ENCODE measurements around the gene GLI1. TPM values are rescaled to one million over a fixed set of nuclear protein-coding genes. Genes with fewer than 3 reads are reported as not detected.
"Not testable (repeated sequence)": the region's sequence is repeated elsewhere in the genome, so short reads cannot be mapped to it uniquely, and the experiment has no call there.

The GLI1 gene
- total RNA-seq, 1 experiment from 2014 or later: 4.0 TPM

DNA sequence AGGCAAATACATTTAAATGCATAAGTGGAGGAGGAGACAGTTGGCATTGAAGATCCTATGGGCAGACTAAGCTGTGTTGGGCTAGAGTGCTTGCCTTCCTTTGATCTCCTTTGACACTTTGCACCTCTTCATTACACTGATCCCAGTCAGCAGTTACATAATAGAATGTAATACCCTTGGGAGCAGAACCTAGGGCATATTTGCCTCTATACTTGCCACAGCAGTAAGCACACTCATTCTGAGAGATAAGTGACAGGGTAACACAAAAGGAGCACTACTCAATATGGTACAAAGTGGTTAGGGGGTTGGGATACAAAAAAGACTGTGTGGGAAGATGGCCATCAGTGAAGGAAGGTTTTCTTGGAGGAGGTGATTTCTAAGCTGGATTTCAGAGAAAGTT is 37.2 kb downstream of the GLI1 start:
- no peak for DNase-seq (ENCODE audit: low read depth)

DNA sequence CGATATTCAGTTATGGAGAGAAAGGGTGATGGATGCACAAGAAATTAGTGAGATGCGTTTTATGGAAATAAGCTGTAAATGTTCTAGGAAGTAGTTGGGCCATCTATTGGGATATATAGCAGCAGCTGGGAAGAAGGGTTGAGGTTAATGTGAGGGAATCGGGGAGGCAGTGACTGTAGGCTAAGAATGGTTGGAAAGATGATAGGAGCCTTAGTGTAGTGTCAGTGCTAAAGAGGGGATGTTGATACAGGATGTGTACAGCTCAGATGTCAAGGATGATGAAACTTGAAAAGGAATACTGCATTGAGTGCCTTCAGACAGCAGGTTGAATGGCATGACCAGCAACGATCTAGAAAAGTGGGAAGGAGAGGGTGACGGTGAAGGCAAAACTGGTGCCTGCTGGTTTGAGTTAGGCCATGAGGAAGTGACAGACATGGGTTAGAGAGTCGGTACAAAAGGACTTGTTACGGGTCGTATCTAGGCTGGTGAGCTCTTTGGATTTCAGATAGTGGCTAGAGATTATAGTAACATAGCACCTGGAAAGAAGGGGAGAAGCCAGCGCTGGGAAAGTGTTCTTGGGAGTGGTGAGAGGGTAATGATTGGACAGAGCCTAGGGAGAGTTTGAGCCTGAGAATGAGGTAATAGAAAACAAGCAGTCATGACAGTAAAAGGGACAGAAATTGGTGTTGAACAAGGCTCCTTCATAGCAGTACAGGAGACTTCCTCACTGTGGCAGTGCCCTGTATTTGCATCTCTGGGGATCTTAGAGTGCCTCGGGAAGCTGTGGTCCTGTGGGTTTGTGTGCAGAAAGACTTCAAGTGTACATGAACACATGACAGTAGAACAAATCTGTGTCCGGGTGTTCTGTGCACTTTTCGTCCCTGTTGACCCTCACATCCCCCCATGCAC is 37.9 kb downstream of the GLI1 start:
- DNase-seq (ENCODE audit: low read depth): no peak

DNA sequence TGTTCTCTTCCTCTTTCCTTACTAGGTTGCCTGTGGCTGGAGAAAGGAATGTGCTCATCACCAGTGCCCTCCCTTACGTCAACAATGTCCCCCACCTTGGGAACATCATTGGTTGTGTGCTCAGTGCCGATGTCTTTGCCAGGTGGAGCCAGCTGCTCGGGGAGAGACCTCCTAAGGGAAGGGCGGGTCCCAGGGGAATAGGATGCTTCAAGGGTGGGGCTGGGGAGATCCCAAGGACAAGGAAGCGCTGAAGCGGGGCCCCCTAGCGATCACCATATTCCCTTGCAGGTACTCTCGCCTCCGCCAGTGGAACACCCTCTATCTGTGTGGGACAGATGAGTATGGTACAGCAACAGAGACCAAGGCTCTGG is 38.5 kb downstream of the GLI1 start:
- DNase-seq (ENCODE audit: low read depth): no peak

DNA sequence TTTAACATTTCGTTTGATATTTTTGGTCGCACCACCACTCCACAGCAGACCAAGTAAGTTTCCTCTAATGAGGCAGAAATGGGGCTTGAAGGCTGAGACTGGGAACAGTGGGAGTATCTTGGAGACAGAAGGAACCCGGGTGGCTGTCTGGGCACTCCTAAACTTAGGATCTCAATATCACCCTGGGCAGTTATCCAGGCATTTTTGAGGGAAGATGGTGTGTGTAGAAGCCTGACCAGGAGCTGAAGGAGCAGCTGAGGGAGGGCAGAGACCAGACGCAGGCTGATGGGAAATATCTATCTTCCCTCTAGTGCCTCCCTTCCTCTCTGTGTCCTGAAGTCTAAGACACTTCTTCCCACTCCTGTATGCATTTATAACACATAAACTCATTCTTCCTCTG is 39.0 kb downstream of the GLI1 start:
- no peak for DNase-seq (ENCODE audit: low read depth)

DNA sequence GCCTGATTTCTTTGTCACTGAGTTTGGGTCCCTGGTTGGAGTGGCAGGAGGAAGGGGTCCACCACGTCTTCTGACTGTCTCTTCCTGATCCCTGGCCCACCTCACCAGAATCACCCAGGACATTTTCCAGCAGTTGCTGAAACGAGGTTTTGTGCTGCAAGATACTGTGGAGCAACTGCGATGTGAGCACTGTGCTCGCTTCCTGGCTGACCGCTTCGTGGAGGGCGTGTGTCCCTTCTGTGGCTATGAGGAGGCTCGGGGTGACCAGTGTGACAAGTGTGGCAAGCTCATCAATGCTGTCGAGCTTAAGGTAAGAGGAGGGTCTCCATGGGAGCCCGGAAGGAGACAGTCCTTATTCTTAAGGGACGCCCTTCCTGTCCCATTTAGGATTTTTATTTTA is 40.6 kb downstream of the GLI1 start:
- no peak for DNase-seq (ENCODE audit: low read depth)

DNA sequence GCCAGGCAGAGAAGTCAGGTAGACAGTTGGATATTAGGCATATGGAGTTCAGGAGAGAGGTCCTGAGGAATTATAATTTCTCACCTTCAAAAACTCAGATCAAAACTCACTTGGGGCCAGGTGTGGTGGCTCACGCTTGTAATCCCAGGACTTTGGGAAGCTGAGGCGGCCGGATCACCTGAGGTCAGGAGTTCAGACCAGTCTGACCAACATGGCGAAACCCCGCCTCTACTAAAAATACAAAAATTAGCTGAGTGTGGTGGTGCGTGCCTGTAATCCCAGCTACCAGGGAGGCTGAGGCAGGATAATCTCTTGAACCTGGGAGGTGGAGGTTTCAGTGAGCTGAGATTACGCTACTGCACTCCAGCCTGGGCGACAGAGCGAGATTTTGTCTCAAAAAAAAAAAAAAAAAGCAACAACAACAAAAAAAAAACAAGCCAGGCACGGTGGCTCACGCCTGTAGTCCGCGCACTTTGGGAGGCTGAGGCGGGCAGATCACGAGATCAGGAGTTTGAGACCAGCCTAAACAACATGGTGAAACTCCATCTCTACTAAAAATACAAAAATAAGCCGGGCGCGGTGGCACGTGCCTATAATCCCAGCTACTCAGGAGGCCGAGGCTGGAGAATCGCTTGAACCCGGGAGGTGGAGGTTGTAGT is 42.9 kb downstream of the GLI1 start:
- DNase-seq (ENCODE audit: low read depth): not testable (repeated sequence)

DNA sequence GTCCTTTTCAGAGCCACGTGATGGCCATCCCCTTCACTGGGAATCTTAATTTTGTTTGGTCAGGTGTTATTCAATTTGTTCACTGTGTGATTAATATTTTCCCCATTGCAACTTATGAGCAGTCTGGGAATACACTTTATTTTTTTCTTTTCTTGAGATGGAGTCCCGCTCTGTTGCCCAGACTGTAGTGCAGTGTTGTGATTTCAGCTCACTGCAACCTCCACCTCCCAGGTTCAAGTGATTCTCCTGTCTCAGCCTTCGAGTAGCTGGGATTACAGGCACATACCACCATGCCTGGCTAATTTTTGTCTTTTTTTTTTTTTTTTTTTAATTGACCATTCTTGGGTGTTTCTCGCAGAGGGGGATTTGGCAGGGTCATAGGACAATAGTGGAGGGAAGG is 47.0 kb downstream of the GLI1 start:
- DNase-seq (ENCODE audit: low read depth): not testable (repeated sequence)

DNA sequence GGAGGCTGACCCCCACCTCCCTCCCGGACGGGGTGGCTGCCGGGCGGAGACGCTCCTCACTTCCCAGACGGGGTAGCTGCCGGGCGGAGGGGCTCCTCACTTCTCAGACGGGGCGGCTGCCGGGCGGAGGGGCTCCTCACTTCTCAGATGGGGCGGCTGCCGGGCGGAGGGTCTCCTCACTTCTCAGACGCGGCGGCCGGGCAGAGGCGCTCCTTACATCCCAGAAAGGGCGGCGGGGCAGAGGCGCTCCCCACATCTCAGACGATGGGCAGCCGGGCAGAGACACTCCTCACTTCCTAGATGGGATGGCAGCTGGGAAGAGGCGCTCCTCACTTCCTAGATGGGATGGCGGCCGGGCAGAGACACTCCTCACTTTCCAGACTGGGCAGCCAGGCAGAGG is 48.2 kb downstream of the GLI1 start:
- DNase-seq (ENCODE audit: low read depth): not testable (repeated sequence)

DNA sequence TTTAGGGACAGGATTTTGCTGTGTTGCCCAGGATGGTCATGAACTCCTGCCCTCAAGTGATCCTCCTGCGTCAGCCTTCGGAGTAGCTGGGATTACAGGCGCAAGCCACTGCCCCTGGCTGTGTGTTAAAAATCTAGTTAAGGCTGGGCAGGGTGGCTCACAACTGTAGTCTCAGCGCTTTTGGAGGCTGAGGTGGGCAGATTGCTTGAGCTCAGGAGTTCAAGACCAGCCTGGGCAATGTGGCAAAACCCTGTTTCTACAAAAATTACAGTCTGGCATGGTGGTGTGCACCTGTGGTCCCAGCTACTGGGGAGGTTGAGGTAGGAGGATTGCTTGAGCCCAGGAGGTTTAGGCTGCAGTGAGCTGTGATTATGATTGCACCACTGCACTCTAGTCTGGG is 51.6 kb downstream of the GLI1 start:
- DNase-seq (ENCODE audit: low read depth): no peak

DNA sequence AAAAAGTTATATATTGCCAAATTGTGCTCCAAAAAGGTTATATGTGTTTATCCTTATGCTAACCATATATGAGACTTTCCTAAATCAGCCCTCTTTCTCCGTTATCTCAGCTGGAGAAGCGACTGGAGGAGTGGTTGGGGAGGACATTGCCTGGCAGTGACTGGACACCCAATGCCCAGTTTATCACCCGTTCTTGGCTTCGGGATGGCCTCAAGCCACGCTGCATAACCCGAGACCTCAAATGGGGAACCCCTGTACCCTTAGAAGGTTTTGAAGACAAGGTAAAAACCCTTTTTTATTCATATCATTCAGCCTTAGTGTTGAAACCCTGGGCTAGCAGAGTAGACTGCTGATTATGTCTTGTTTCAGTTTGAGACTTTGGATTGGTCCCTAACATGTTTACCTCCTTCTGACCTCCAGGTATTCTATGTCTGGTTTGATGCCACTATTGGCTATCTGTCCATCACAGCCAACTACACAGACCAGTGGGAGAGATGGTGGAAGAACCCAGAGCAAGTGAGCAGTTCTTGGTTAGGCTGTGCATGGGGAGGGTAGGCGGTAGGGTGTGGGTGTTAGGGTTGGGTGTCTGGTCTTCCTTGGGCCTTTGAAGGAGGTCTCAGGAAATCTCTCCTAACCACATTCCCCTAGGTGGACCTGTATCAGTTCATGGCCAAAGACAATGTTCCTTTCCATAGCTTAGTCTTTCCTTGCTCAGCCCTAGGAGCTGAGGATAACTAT is 52.2 kb downstream of the GLI1 start:
- no peak for DNase-seq (ENCODE audit: low read depth)

DNA sequence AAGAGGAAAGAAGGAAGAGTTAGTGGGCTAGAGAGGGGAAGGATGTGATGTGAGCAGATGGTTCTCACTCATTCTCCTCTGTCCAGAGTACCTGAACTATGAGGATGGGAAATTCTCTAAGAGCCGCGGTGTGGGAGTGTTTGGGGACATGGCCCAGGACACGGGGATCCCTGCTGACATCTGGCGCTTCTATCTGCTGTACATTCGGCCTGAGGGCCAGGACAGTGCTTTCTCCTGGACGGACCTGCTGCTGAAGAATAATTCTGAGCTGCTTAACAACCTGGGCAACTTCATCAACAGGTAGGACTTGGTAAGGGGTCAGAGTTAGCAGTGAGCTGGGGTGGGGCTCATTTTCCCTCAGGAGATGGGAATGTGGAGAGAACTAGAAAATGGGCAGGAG is 53.1 kb downstream of the GLI1 start:
- DNase-seq (ENCODE audit: low read depth): no peak

DNA sequence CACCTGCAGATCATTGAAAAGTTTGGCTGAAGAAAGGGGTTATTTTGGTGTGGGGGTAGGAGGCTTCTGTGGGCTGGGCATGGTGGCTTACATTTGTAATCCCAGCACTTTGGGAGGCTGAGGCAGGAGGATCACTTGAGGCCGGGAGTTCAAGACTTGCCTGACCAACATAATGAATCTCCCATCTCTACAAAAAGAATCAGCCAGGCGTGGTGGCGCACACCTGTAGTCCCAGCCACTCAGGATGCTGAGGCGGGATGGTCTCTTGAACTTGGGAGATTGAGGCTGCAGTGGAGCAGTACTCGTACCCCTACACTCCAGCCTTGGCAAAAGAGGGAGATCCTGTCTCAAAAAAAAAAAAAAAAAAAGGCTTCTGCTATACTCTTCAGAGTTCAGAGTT is 53.7 kb downstream of the GLI1 start:
- no peak for DNase-seq (ENCODE audit: low read depth)

DNA sequence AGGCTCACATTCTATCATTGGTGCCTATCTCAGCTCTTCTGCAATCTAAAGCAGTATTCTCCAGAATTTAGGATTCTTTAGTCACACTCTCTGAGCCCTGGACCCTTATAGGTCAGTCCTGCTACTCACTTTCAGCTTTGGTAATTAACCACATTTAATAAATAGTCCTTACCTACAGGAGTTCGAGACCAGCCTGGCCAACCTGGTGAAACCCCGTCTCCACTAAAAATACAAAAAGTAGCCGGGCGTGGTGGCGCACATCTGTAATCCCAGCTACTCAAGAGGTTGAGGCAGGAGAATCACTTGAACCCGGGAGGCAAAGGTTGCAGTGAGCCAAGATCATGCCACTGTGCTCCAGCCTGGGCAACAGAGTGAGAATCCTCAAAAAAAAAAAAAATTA is 54.1 kb downstream of the GLI1 start:
- DNase-seq (ENCODE audit: low read depth): not testable (repeated sequence)

DNA sequence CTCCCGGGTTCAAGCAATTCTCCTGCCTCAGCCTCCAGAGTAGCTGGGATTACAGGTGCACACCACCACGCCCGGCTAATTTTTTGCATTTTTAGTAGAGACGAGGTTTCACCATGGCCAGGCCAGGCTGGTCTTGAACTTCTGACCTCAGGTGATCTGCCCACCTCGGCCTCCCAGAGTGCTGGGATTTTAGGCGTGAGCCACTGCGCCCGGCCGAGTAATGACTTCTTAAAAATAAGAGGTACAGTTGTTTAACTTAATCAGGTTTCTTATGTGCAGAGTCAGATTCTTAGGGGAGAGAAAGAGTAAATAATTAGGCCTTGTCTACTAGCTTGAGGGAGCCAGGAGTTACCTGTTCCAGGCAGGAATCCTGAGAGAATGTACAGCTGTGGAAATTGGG is 54.7 kb downstream of the GLI1 start:
- DNase-seq (ENCODE audit: low read depth): not testable (repeated sequence)

DNA sequence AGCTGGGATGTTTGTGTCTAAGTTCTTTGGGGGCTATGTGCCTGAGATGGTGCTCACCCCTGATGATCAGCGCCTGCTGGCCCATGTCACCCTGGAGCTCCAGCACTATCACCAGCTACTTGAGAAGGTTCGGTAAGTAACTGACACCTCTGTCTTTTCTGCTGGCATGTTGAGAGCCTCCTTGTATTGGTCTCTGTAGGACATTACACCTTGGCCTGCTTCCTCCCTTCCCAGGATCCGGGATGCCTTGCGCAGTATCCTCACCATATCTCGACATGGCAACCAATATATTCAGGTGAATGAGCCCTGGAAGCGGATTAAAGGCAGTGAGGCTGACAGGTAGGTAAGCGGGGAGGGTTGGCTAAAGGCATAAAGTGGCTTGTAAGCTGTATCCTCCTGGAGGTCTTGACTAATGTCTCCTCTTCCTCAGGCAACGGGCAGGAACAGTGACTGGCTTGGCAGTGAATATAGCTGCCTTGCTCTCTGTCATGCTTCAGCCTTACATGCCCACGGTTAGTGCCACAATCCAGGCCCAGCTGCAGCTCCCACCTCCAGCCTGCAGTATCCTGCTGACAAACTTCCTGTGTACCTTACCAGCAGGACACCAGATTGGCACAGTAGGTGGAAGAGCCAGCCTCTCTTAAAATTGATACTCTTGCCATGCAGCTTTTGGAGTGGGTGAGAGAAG is 55.3 kb downstream of the GLI1 start:
- DNase-seq (ENCODE audit: low read depth): no peak

DNA sequence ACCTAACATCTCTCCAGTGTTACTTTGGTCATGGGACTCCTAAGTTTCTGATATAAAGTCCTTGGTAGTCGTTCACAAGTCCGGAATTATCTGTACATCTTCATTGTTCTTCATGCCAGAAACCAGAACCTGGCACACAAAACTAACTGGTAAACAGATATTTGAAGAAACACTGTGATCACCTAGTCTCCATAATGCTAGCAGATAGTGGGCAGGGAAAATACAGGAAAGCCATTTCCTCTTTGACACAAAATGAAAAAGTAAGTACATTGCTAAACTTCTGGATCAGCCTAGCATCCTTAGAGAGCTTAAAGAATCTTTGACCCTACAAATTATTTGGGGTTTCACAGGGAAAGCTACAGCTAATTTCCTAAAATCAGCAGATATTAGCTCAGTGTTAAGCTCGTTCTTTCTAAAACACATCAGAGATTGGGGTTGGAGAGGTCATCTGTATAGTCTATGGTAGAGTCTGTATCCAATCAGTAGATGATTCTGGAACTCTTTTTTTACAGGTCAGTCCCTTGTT is 55.9 kb downstream of the GLI1 start:
- DNase-seq (ENCODE audit: low read depth): no peak

DNA sequence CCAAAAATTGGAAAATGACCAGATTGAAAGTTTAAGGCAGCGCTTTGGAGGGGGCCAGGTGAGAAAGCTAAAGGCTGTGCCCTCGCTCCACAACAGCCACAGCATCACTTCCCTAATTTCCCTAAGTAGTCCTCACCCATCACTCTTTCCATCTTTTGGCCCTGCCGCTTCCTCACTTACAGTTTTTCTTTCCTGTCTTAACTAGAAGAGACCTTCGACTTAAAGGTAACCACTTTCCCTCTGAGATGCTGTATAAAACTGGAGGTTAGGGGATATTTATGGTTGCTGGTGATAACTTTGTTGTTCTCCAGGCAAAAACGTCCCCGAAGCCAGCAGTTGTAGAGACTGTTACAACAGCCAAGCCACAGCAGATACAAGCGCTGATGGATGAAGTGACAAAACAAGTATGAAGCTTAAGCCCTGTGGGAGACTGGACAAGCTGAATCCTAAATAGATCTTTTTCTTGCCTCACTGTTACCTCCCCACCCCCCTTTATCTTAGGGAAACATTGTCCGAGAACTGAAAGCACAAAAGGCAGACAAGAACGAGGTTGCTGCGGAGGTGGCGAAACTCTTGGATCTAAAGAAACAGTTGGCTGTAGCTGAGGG is 56.5 kb downstream of the GLI1 start:
- DNase-seq (ENCODE audit: low read depth): no peak

DNA sequence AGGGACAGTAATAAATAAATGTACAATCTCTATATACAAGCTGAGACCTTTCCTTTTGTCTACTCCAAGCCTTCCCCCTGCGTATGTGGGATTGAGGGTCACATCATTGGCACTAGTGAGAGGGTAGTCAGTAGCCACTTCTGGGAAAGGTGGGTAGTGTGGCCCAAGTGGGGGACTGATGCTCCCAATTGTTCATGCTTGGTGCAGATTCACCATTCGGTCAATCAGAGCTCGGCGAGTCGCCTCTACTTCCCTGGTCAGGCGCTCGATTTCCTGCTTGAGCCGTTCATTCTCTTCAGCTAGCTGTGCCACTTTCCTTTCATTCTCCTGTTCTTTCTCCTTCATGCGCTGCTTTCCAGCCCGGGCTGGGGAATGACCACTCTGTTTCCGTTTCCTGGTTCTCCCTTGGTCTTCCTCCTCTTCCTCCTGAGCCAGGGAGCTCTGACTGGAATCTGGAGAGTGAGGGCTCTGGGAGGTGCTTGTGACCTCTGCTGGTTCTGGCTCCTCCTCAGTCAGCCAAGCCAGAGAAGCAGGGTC is 57.1 kb downstream of the GLI1 start:
- DNase-seq (ENCODE audit: low read depth): no peak

DNA sequence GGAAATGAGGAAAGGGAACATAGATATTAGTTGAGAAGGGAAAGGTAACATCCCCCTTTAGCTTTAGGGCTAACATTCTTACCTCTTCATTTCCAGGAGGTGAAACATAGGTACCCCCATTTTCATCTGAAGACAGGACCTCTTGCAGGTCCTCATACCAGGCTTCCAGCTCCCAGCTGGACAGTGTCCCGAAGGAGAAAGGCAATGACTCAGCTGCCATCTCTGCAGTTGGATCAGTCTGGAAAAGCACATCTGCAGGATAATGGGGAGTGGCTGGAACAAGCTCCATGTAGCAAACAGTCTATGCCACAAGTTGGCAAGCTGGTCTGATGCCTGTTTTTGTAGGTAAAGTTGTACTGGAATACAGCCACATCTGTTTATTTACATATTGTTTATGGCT is 57.6 kb downstream of the GLI1 start:
- peak; percentile 46 for DNase-seq (ENCODE audit: low read depth)

DNA sequence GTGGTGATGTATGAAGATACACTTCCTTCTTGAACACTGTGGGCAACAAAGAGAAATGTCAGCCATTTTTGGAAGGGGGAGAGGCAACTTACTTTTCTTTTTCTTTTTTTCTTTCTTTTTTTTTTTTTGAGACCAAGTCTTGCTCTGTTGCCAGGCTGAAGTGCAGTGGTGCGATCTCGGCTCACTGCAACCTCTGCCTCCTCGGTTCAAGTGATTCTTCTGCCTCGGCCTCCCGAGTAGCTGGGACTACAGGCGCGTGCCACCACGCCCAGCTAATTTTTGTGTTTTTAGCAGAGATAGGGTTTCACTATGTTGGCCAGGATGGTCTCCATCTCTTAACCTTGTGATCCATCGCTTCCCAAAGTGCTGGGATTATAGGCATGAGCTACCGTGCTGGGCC is 58.1 kb downstream of the GLI1 start:
- DNase-seq (ENCODE audit: low read depth): not testable (repeated sequence)

All from HT1080 (cell line).